HepG2 (cell line): Measurements from ENCODE around the gene IL11RA. TPM values are rescaled to one million over a fixed set of nuclear protein-coding genes. Genes with fewer than 3 reads are reported as not detected.
A peak's percentile ranks its signal among the peaks of the same experiment; 100 is the strongest.

ENCODE experiments used
- ATAC-seq: fragments of 200-7000 bp; cut with Tn5 transposase; 3 replicates; pipeline ENCODE4 v1.9.1; 2020; ENCODE audit warnings: mild to moderate bottlenecking, moderate library complexity
- BruUV-seq: library from RNA; stranded (reverse); fragments of 400-500 nt; replicated peaks from 2 replicates; lab custom pipeline; 2021; lab: Mats Ljungman, UMichigan
- CTCF ChIA-PET: fragments of 300-600 bp; formaldehyde crosslinking; extraction: SDS; loops from one replicate; lab custom pipeline; 2021; ENCODE audit warnings: low total read pairs, inconsistent platforms, low intra/inter-chr PET ratio; lab: Yijun Ruan, JAX
- POLR2A ChIA-PET: fragments of 350-600 bp; sonication (Branson Sonifier 250); formaldehyde crosslinking; loops from one replicate; lab custom pipeline; 2020; ENCODE audit warnings: antibody characterized with exemption, inconsistent platforms; lab: Yijun Ruan, JAX
- DNase-seq: peaks from one replicate; pipeline ENCODE4 v3.0.0-alpha.2; 2015; ENCODE audit warnings: low spot score
- FAIRE-seq: peaks from 3 replicates; lab custom pipeline; 2011; peaks lifted over from hg19 to GRCh38; lab: Jason Lieb, UNC
- H2AFZ ChIP-seq: one replicate; pipeline ENCODE4 v1.6.1; 2011; ENCODE audit warnings: low read length, inconsistent platforms
- H3K27ac ChIP-seq: fragments of 300-600 bp; 3 replicates; pipeline ENCODE4 v1.8.0; 2011; ENCODE audit warnings: mixed run types, mild to moderate bottlenecking, mixed read lengths, low read length, inconsistent platforms; ENCODE audit not compliant: insufficient read depth; ENCODE audit errors: extremely low read length
- H3K27me3 ChIP-seq, 2 experiments: fragments of 200-600 bp in 1 of 2; 2 replicates in 1 of 2; 3 replicates in 1 of 2; pipeline versions ENCODE4 v1.6.0 to v1.8.0; 2011; ENCODE audit warnings: low read length in 2 of 2, mild to moderate bottlenecking in 2 of 2, moderate library complexity in 2 of 2, inconsistent platforms in 1 of 2; ENCODE audit not compliant: insufficient read depth in 2 of 2, control insufficient read depth in 1 of 2
- H3K36me3 ChIP-seq, 2 experiments: fragments of 200-600 bp in 1 of 2; replicated peaks in 1 of 2; 2 replicates in 1 of 2; 3 replicates in 1 of 2; pipeline versions ENCODE4 v1.5.1 to v1.8.0; 2011; ENCODE audit warnings: low read length in 2 of 2, inconsistent platforms in 1 of 2; ENCODE audit not compliant: insufficient read depth in 2 of 2, control insufficient read depth in 1 of 2
- H3K4me1 ChIP-seq: 2 replicates; pipeline ENCODE4 v1.5.1; 2012; ENCODE audit warnings: low read length, inconsistent platforms; ENCODE audit not compliant: insufficient read depth
- H3K4me2 ChIP-seq: 2 replicates; pipeline ENCODE4 v1.6.0; 2011; ENCODE audit warnings: low read depth, low read length, inconsistent platforms
- H3K4me3 ChIP-seq, 3 experiments: fragments of 200-600 bp in 1 of 3; sonication (generic), shearing (Covaris generic) in 1 of 3; replicated peaks in 1 of 3; 2 replicates each; pipeline ENCODE4 v1.5.1; 2011 to 2016; ENCODE audit warnings: low read length in 3 of 3, inconsistent platforms in 2 of 3, low read depth in 2 of 3, mild to moderate bottlenecking in 2 of 3, control low read depth in 1 of 3, mixed read lengths in 1 of 3; ENCODE audit not compliant: insufficient read depth in 1 of 3
- H3K79me2 ChIP-seq: one replicate; pipeline ENCODE4 v1.6.1; 2011; ENCODE audit warnings: low read length, inconsistent platforms; ENCODE audit not compliant: insufficient read depth
- H3K9ac ChIP-seq: 2 replicates; pipeline ENCODE4 v1.6.0; 2011; ENCODE audit warnings: mild to moderate bottlenecking, low read depth, low read length, inconsistent platforms; ENCODE audit not compliant: insufficient read depth
- H3K9me3 ChIP-seq: 2 replicates; pipeline ENCODE4 v1.5.1; 2012; ENCODE audit warnings: mild to moderate bottlenecking, low read length
- H4K20me1 ChIP-seq: 2 replicates; pipeline ENCODE4 v1.6.0; 2011; ENCODE audit warnings: inconsistent platforms, mild to moderate bottlenecking, low read length, moderate library complexity; ENCODE audit not compliant: insufficient read depth
- AGO2 ChIP-seq: fragments of 200-400 bp; formaldehyde crosslinking; optimal IDR thresholded peaks from 2 replicates; pipeline ENCODE3; 2017; ENCODE audit warnings: mild to moderate bottlenecking, low read depth, low read length, moderate library complexity
- ATAD3A ChIP-seq: sonication (generic); formaldehyde crosslinking; IDR thresholded peaks from 2 replicates; pipeline ENCODE4 v1.4.0; 2020; ENCODE audit warnings: missing genetic modification reagents
- FLYWCH1 ChIP-seq: sonication (generic); formaldehyde crosslinking; IDR thresholded peaks from 2 replicates; pipeline ENCODE4 v1.8.1; 2023; ENCODE audit warnings: mild to moderate bottlenecking, missing genetic modification reagents
- HOXA5 ChIP-seq: sonication (generic); formaldehyde crosslinking; IDR thresholded peaks from 2 replicates; pipeline ENCODE4 v1.4.0; 2020; ENCODE audit warnings: missing genetic modification reagents
- HOXD1 ChIP-seq: sonication (generic); formaldehyde crosslinking; IDR thresholded peaks from 2 replicates; pipeline ENCODE4 v1.5.0; 2020; ENCODE audit warnings: missing genetic modification reagents
- NFE2L2 ChIP-seq: fragments of 150-350 bp; IDR thresholded peaks from 2 replicates; pipeline ENCODE4 v1.6.1; 2014; ENCODE audit warnings: low read length
- RXRA ChIP-seq: sonication (generic); formaldehyde crosslinking; IDR thresholded peaks from 2 replicates; pipeline ENCODE4 v1.5.1; 2020; ENCODE audit warnings: missing genetic modification reagents
- SRF ChIP-seq: IDR thresholded peaks from 2 replicates; pipeline ENCODE4 v1.6.1; 2011; ENCODE audit warnings: mild to moderate bottlenecking, low read depth, low read length, moderate library complexity
- WIZ ChIP-seq: sonication (generic); formaldehyde crosslinking; IDR thresholded peaks from 2 replicates; pipeline ENCODE4 v1.5.1; 2020; ENCODE audit warnings: mild to moderate bottlenecking, missing genetic modification reagents
- ZEB1 ChIP-seq: IDR thresholded peaks from 2 replicates; pipeline ENCODE4 v1.6.1; 2012; ENCODE audit warnings: mild to moderate bottlenecking, low read depth, inconsistent platforms; ENCODE audit not compliant: insufficient replicate concordance
- ZFP1 ChIP-seq: IDR thresholded peaks from 2 replicates; pipeline ENCODE4 v1.6.1; 2016
- ZNF224 ChIP-seq: sonication (generic); formaldehyde crosslinking; IDR thresholded peaks from 2 replicates; pipeline ENCODE4 v1.5.0; 2020; ENCODE audit warnings: mild to moderate bottlenecking, missing genetic modification reagents
- ZNF674 ChIP-seq: sonication (generic); formaldehyde crosslinking; IDR thresholded peaks from 2 replicates; pipeline ENCODE4 v1.5.0; 2020; ENCODE audit warnings: low read depth, mild to moderate bottlenecking, missing genetic modification reagents
- ZNF749 ChIP-seq: sonication (generic); formaldehyde crosslinking; IDR thresholded peaks from 2 replicates; pipeline ENCODE4 v1.8.0; 2022; ENCODE audit warnings: mild to moderate bottlenecking, missing genetic modification reagents, moderate library complexity, borderline replicate concordance
- ZNF788 ChIP-seq: sonication (generic); formaldehyde crosslinking; IDR thresholded peaks from 2 replicates; pipeline ENCODE4 v1.5.0; 2020; ENCODE audit warnings: mild to moderate bottlenecking, missing genetic modification reagents, borderline replicate concordance
- WGBS: methylation state at CpG from one replicate; pipeline ENCODE4 v1.1.6; 2017; ENCODE audit warnings: low lambda C conversion rate; 5-methylcytosine and 5-hydroxymethylcytosine counted together
- in situ Hi-C: cut with HindIII; loops from 2 replicates; pipeline ENCODE4 v1.10.0; 2017; ENCODE audit warnings: low pct_unique_long_range_greater_than_20kb; ENCODE audit not compliant: extremely low pct_ligation_motif_present
- intact Hi-C: fragments of 100-400 bp; cut with micrococcal nuclease; formaldehyde crosslinking; loops from one replicate; pipeline ENCODE4 v1.10.0; 2022; ENCODE audit not compliant: unreplicated experiment
- polyA plus RNA-seq, 8 experiments: library from polyadenylated mRNA; depleted of rRNA in 3 of 8; stranded (reverse) in 7 of 8; unstranded in 1 of 8; fragments of >200 nt; fragmentation: Illumina TruSeq in 4 of 8; extraction: Trizol in 4 of 8; gene quantifications; 2 replicates each; pipeline versions ENCODE4 v1.2.1 to v1.2.3, GENCODE V29; 2011 to 2016; ENCODE audit warnings: low read depth in 4 of 8, missing spikeins in 1 of 8, mixed read lengths in 1 of 8; ENCODE audit not compliant: insufficient read depth in 1 of 8
- total RNA-seq, 5 experiments: library from RNA; depleted of rRNA; stranded (reverse); fragments of >200 nt; fragmentation: Illumina TruSeq; extraction: Trizol; gene quantifications; 2 replicates each; pipeline ENCODE4 v1.2.3, GENCODE V29; 2016; ENCODE audit warnings: low read depth in 1 of 5
- TF ChIP-seq, protein P1 (sequence below): sonication (generic); formaldehyde crosslinking; IDR thresholded peaks from 2 replicates; pipeline ENCODE4 v1.8.1; 2023; ENCODE audit warnings: mild to moderate bottlenecking, missing genetic modification reagents, borderline replicate concordance
- TF ChIP-seq, protein P2 (sequence below): sonication (generic); formaldehyde crosslinking; IDR thresholded peaks from 2 replicates; pipeline ENCODE4 v1.5.0; 2020; ENCODE audit warnings: mild to moderate bottlenecking, missing genetic modification reagents, borderline replicate concordance
- TF ChIP-seq, protein P3 (sequence below): sonication (generic); formaldehyde crosslinking; IDR thresholded peaks from 2 replicates; pipeline ENCODE4 v1.5.1; 2020; ENCODE audit warnings: missing genetic modification reagents, mild to moderate bottlenecking, borderline replicate concordance

Gene IL11RA
- total and polyA plus RNA-seq, 2 of the 13 experiments (the other 11 are each of a cell fraction or from before 2014, with no cell fraction given): 2.0 to 4.2 TPM

DNA sequence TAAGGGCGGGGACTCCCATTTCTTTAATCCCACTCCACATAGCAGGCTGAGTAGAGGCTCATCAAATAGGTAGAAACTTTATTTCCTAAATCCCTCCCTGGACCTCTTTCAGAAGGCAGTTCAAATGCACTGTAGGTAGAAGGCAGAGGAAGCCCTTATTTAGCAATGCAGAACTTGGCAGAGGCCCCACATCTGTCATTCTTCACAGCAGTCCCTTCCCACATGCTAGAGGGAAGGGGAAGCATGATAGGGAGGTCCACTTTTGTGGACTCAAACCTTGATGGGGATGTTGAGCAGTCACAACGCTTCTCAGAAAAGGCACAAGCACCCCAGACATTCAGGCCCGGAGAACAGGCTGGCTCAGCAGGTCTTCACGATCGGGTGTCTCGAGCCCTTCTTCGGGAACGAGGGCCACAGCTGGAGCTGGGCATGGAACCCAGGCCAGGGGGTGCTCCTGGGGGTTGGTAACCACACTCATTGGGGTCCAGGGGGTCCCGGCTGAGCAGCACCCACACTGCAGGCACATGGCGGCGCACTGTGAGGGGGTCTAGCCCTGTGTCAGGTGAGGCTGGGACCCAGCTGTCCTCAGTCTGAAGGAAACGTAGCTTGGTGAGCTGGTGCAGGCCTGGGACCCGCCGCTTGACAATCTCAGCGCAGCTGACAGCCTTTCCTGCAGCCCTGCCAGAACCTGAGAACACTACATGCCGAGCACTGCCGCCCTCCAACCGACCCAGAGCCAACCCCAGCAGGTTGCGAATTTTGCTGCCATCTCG lies 41.4 kb upstream of the IL11RA start:
- peaks cover 6% of the 10 kb centered on the region for H3K79me2 ChIP-seq
- ATAC-seq (no peak), FAIRE-seq (no peak), DNase-seq (no peak)
- ChIA-PET POLR2A (interaction anchor here (1.2 to 2.2 kb wide), 2 partner anchors 9 to 27 kb away, joined by 4 to 13 read pairs; partner anchors contain the start of genes DCTN3 and SIGMAR1), CTCF (no interaction called here)
- no peaks in the 10 kb centered on the region for H3K36me3 ChIP-seq
- WGBS: 86% methylated on average over 2 of the region's 20 CpGs
- intact Hi-C loops: no loop called here
- no peak overlapping the region for H3K27ac ChIP-seq
- H3K27me3 ChIP-seq: no peaks in the 10 kb centered on the region
- peak overlapping the region; percentile 84 to 91 (median 89) for H3K4me3 ChIP-seq
- H3K4me1 ChIP-seq: peaks cover 40% of the 10 kb centered on the region
- no TSS peak for BruUV-seq
- H3K9me3 ChIP-seq: no peaks in the 10 kb centered on the region
- no peak overlapping the region for H2AFZ ChIP-seq
- H4K20me1 ChIP-seq: no peaks in the 10 kb centered on the region; the same call in 1 of the 2 replicates
- H3K4me2 ChIP-seq: peak overlapping the region; percentile 77
- in situ Hi-C loops: no loop called here
- H3K9ac ChIP-seq: peak overlapping the region; percentile 95
- TF ChIP-seq WIZ (CRISPR knock-in tag) (no peak), FLYWCH1 (CRISPR knock-in tag) (no peak), ZNF788 (CRISPR knock-in tag) (no peak), ZEB1 (no peak), HOXD1 (no peak), HOXA5 (CRISPR knock-in tag) (no peak), ATAD3A (CRISPR knock-in tag) (no peak), ZFP1 (no peak), AGO2 (peak; percentile 65), ZNF224 (CRISPR knock-in tag) (no peak), ZNF749 (CRISPR knock-in tag) (no peak), NFE2L2 (no peak), ZNF674 (CRISPR knock-in tag) (no peak), RXRA (CRISPR knock-in tag) (no peak), SRF (peak; percentile 75; the same call in 1 of the 2 replicates)
- TF ChIP-seq, protein P1, sequence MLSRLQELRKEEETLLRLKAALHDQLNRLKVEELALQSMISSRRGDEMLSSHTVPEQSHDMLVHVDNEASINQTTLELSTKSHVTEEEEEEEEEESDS (CRISPR knock-in tag): no peak
- TF ChIP-seq, protein P2, sequence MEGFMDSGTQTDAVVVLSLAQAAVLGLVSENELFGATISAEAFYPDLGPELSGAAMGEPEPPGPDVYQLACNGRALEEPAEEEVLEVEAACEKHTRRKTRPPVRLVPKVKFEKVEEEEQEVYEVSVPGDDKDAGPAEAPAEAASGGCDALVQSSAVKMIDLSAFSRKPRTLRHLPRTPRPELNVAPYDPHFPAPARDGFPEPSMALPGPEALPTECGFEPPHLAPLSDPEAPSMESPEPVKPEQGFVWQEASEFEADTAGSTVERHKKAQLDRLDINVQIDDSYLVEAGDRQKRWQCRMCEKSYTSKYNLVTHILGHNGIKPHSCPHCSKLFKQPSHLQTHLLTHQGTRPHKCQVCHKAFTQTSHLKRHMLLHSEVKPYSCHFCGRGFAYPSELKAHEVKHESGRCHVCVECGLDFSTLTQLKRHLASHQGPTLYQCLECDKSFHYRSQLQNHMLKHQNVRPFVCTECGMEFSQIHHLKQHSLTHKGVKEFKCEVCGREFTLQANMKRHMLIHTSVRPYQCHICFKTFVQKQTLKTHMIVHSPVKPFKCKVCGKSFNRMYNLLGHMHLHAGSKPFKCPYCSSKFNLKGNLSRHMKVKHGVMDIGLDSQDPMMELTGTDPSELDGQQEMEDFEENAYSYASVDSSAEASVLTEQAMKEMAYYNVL (CRISPR knock-in tag): no peak
- TF ChIP-seq, protein P3, sequence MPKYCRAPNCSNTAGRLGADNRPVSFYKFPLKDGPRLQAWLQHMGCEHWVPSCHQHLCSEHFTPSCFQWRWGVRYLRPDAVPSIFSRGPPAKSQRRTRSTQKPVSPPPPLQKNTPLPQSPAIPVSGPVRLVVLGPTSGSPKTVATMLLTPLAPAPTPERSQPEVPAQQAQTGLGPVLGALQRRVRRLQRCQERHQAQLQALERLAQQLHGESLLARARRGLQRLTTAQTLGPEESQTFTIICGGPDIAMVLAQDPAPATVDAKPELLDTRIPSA (CRISPR knock-in tag): no peak
